GM23338 (cell line): ENCODE results near the gene MTPN. TPM values are rescaled to one million over a fixed set of nuclear protein-coding genes. Genes with fewer than 3 reads are reported as not detected.

Experiments used
- ATAC-seq: fragments of 200-7000 bp; cut with Tn5 transposase; 3 replicates; pipeline ENCODE4 v1.9.1; 2020
- DNase-seq: peaks from one replicate; pipeline ENCODE4 v3.0.0-alpha.2; 2015; ENCODE audit warnings: low spot score
- H2AFZ ChIP-seq: fragments of 200-600 bp; sonication (generic); 2 replicates; pipeline ENCODE4 v1.8.0; 2016; ENCODE audit warnings: antibody characterized with exemption, mild to moderate bottlenecking, moderate library complexity
- H3F3A ChIP-seq: fragments of 200-600 bp; sonication (generic); replicated peaks from 2 replicates; pipeline ENCODE4 v1.8.0; 2017; ENCODE audit warnings: antibody characterized with exemption, mixed run types, low read depth
- H3K27ac ChIP-seq: fragments of 200-600 bp; sonication (generic); 2 replicates; pipeline ENCODE4 v1.6.1; 2016; ENCODE audit warnings: low read depth
- H3K27me3 ChIP-seq: fragments of 200-600 bp; sonication (generic); 2 replicates; pipeline ENCODE4 v1.8.0; 2016; ENCODE audit warnings: mild to moderate bottlenecking, mixed run types, moderate library complexity; ENCODE audit not compliant: insufficient read depth
- H3K36me3 ChIP-seq: fragments of 200-600 bp; sonication (generic); 2 replicates; pipeline ENCODE4 v1.8.0; 2016; ENCODE audit warnings: mild to moderate bottlenecking; ENCODE audit not compliant: insufficient read depth
- H3K4me1 ChIP-seq: fragments of 200-600 bp; sonication (generic); 2 replicates; pipeline ENCODE4 v1.8.0; 2016; ENCODE audit warnings: mild to moderate bottlenecking, moderate library complexity; ENCODE audit not compliant: insufficient read depth
- H3K4me2 ChIP-seq: fragments of 200-600 bp; sonication (generic); 2 replicates; pipeline ENCODE4 v1.7.1; 2017; ENCODE audit warnings: mixed run types
- H3K4me3 ChIP-seq: fragments of 200-600 bp; sonication (generic); 2 replicates; pipeline ENCODE4 v1.6.1; 2016; ENCODE audit warnings: mixed run types
- H3K79me2 ChIP-seq: fragments of 200-600 bp; sonication (generic); replicated peaks from 2 replicates; pipeline ENCODE4 v1.8.0; 2017; ENCODE audit warnings: mild to moderate bottlenecking; ENCODE audit not compliant: insufficient read depth
- H3K9me2 ChIP-seq: fragments of 200-600 bp; sonication (generic); 2 replicates; pipeline ENCODE4 v1.8.0; 2017; ENCODE audit not compliant: insufficient read depth
- H4K20me1 ChIP-seq: fragments of 200-600 bp; sonication (generic); replicated peaks from 2 replicates; pipeline ENCODE4 v1.8.0; 2017; ENCODE audit warnings: mild to moderate bottlenecking; ENCODE audit not compliant: insufficient read depth
- H3K27ac Mint-ChIP-seq: 2 replicates; pipeline ENCODE4 v1.8.0; 2020; ENCODE audit warnings: inconsistent platforms, mild to moderate bottlenecking, moderate library complexity, mixed read lengths
- H3K27me3 Mint-ChIP-seq: 3 replicates; pipeline ENCODE4 v1.8.0; 2022; ENCODE audit warnings: low read depth, mild to moderate bottlenecking, moderate library complexity, mixed read lengths, inconsistent platforms; ENCODE audit not compliant: insufficient read depth, poor library complexity
- H3K36me3 Mint-ChIP-seq: 3 replicates; pipeline ENCODE4 v1.8.0; 2021; ENCODE audit warnings: low read depth, mild to moderate bottlenecking, inconsistent platforms, moderate library complexity, mixed read lengths
- H3K4me1 Mint-ChIP-seq: 3 replicates; pipeline ENCODE4 v1.8.0; 2020; ENCODE audit warnings: mild to moderate bottlenecking, inconsistent platforms, mixed read lengths
- H3K4me3 Mint-ChIP-seq: 3 replicates; pipeline ENCODE4 v1.8.0; 2021; ENCODE audit warnings: moderate library complexity, mild to moderate bottlenecking, inconsistent platforms, mixed read lengths
- H3K9me3 Mint-ChIP-seq: 3 replicates; pipeline ENCODE4 v1.8.0; 2020; ENCODE audit warnings: moderate library complexity, mild to moderate bottlenecking, inconsistent platforms, mixed read lengths
- CREB1 ChIP-seq: fragments of 250-450 bp; sonication (Bioruptor Pico); IDR thresholded peaks from 2 replicates; pipeline ENCODE4 v1.5.0; 2020; ENCODE audit warnings: low read depth, mild to moderate bottlenecking, moderate library complexity
- CTCF ChIP-seq, 2 experiments: fragments of 200-600 bp in 1 of 2; sonication (generic) in 1 of 2; conservative IDR thresholded peaks; 2 replicates each; pipeline versions ENCODE4 v1.5.1 to v1.6.1; 2016 to 2017; ENCODE audit warnings: antibody characterized with exemption in 2 of 2, low read depth in 2 of 2, mild to moderate bottlenecking in 2 of 2, moderate library complexity in 1 of 2
- ETS1 ChIP-seq: IDR thresholded peaks from 2 replicates; pipeline ENCODE4 v1.6.1; 2016; ENCODE audit warnings: antibody characterized with exemption
- EZH2 ChIP-seq: fragments of 200-600 bp; sonication (generic); IDR thresholded peaks from one replicate; pipeline ENCODE4 v1.8.0; 2017; ENCODE audit warnings: antibody characterized with exemption, mild to moderate bottlenecking, low read depth; ENCODE audit not compliant: unreplicated experiment
- EZH2phosphoT487 ChIP-seq: fragments of 200-600 bp; sonication (generic); IDR thresholded peaks from one replicate; pipeline ENCODE4 v1.8.1; 2018; ENCODE audit warnings: antibody characterized with exemption; ENCODE audit not compliant: unreplicated experiment
- JUNB ChIP-seq: IDR thresholded peaks from one replicate; pipeline ENCODE4 v1.6.1; 2016; ENCODE audit warnings: antibody characterized with exemption; ENCODE audit not compliant: unreplicated experiment
- NANOG ChIP-seq: IDR thresholded peaks from 2 replicates; pipeline ENCODE4 v1.6.1; 2016; ENCODE audit warnings: antibody characterized with exemption, borderline replicate concordance
- POLR2AphosphoS5 ChIP-seq: IDR thresholded peaks from 2 replicates; pipeline ENCODE4 v1.6.1; 2016; ENCODE audit warnings: antibody characterized with exemption, low read depth
- REST ChIP-seq: IDR thresholded peaks from one replicate; pipeline ENCODE4 v1.6.1; 2018; ENCODE audit warnings: antibody characterized with exemption; ENCODE audit not compliant: unreplicated experiment
- STAT1 ChIP-seq: IDR thresholded peaks from one replicate; pipeline ENCODE4 v1.6.1; 2016; ENCODE audit warnings: antibody characterized with exemption; ENCODE audit not compliant: unreplicated experiment
- ZNF114 ChIP-seq: fragments of 250-450 bp; sonication (Bioruptor Pico); IDR thresholded peaks from 2 replicates; pipeline ENCODE4 v1.5.0; 2020; ENCODE audit warnings: mild to moderate bottlenecking, moderate library complexity
- ZNF331 ChIP-seq: fragments of 250-450 bp; sonication (Bioruptor Pico); IDR thresholded peaks from 2 replicates; pipeline ENCODE4 v1.5.0; 2020; ENCODE audit warnings: low read depth, mild to moderate bottlenecking, moderate library complexity
- ZNF462 ChIP-seq: fragments of 250-450 bp; sonication (Bioruptor Pico); IDR thresholded peaks from 2 replicates; pipeline ENCODE4 v1.5.0; 2020; ENCODE audit warnings: mild to moderate bottlenecking, moderate library complexity
- polyA plus RNA-seq: library from polyadenylated mRNA; unstranded; fragments of >200 nt; fragmentation: Nextera tagmentation; extraction: Ambion mirVana; gene quantifications from 2 replicates; pipeline ENCODE4 v1.2.1, GENCODE V29; 2016
- total RNA-seq: library from RNA; depleted of rRNA; stranded (reverse); fragments of >200 nt; shearing (Covaris generic); gene quantifications from 2 replicates; pipeline ENCODE4 v1.2.3, GENCODE V29; 2014

Gene MTPN
- total and polyA plus RNA-seq, 2 experiments from 2014 or later = 87.7 to 90.3 TPM

- Histone ChIP-seq H2AFZ (peak overlapping the region; percentile 63; the same call in 1 of the 2 replicates), H3K79me2 (no peaks in the 10 kb centered on the region), H3K27ac (no peak overlapping the region), H3K4me2 (no peak overlapping the region), H3K36me3 (peaks cover 5% of the 10 kb centered on the region), H3K9me2 (peaks cover 7% of the 10 kb centered on the region; the same call in 1 of the 2 replicates), H3K4me3 (no peak overlapping the region), H3K27me3 (no peaks in the 10 kb centered on the region), H3F3A (no peaks in the 10 kb centered on the region), H4K20me1 (no peaks in the 10 kb centered on the region), H3K4me1 (no peaks in the 10 kb centered on the region)
- no peak for DNase-seq
- no peak for ATAC-seq
- no peaks in the 10 kb centered on the region; the same call in 2 of the 3 replicates for H3K4me1 Mint-ChIP-seq
- TF ChIP-seq CTCF (conservative IDR thresholded peaks at IDR 0.05; ENCODE audit: low read depth in 2 of 2) = no peak
- TF ChIP-seq JUNB = no peak
- no peak for TF ChIP-seq EZH2
- TF ChIP-seq ZNF114 (CRISPR knock-in tag) = no peak
- no peak for TF ChIP-seq ZNF331 (CRISPR knock-in tag)
- no peak for TF ChIP-seq POLR2AphosphoS5
- TF ChIP-seq STAT1 = no peak
- no peak for TF ChIP-seq ETS1
- TF ChIP-seq CREB1 (CRISPR knock-in tag) = no peak
- TF ChIP-seq EZH2phosphoT487 = no peak
- no peak for TF ChIP-seq NANOG
- no peak for TF ChIP-seq ZNF462 (CRISPR knock-in tag)
- no peak for TF ChIP-seq REST
- no peak overlapping the region for H3K4me3 Mint-ChIP-seq
- H3K27me3 Mint-ChIP-seq = peaks cover 10% of the 10 kb centered on the region
- no peaks in the 10 kb centered on the region for H3K36me3 Mint-ChIP-seq
- H3K27ac Mint-ChIP-seq = peak overlapping the region; percentile 43; the same call in 1 of the 2 replicates
- H3K9me3 Mint-ChIP-seq = peaks cover 15% of the 10 kb centered on the region; the same call in 2 of the 3 replicates
Measured at GRCh38 chr7:135991322-135991721, 14.2 kb upstream of the MTPN start.
